Measurements from ENCODE around the gene ERBIN. TPM values are rescaled to one million over a fixed set of nuclear protein-coding genes. Genes with fewer than 3 reads are reported as not detected.

ERBIN gene
- total RNA-seq, 2 donors from 2014 or later, result 17.8 to 52.7 TPM

DNA sequence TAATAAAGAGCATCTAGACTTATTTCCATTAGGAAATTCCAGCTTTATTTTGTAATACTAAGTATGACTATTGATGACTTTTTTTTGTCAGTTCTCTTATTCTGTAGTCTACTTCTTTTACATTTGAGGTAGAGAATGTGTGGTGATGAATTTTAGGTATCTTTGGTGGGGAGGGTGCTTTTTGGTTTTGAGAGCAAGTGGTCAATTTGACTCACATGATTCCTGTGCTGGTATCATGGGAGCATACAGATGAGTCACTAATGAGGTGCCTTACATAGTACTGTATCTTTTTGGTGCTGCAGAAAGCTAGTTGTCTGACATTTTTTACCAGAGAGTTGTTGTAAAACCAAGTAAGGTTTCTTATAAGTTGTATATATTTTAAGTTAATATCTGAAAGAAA is 35.3 kb downstream of the ERBIN start:
- Histone ChIP-seq H3K27me3 (no peaks in the 10 kb centered on the region), H3K27ac (no peak overlapping the region), H3K9me3 (no peaks in the 10 kb centered on the region), H3K4me3 (no peak overlapping the region), H3K36me3 (replicated peaks in 1 of 2; ENCODE audit: insufficient read depth in 1 of 2, low read depth in 2 of 2) (no peaks in the 10 kb centered on the region), H3K4me1 (peaks cover 28% of the 10 kb centered on the region)
- ATAC-seq, result no peak
- intact Hi-C loops (cut with DNase I), result no loop called here
- no peak for DNase-seq
- TF ChIP-seq POLR2A (IDR thresholded peaks at IDR 0.05), result no peak
- TF ChIP-seq, protein P1, sequence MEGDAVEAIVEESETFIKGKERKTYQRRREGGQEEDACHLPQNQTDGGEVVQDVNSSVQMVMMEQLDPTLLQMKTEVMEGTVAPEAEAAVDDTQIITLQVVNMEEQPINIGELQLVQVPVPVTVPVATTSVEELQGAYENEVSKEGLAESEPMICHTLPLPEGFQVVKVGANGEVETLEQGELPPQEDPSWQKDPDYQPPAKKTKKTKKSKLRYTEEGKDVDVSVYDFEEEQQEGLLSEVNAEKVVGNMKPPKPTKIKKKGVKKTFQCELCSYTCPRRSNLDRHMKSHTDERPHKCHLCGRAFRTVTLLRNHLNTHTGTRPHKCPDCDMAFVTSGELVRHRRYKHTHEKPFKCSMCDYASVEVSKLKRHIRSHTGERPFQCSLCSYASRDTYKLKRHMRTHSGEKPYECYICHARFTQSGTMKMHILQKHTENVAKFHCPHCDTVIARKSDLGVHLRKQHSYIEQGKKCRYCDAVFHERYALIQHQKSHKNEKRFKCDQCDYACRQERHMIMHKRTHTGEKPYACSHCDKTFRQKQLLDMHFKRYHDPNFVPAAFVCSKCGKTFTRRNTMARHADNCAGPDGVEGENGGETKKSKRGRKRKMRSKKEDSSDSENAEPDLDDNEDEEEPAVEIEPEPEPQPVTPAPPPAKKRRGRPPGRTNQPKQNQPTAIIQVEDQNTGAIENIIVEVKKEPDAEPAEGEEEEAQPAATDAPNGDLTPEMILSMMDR (IDR thresholded peaks at IDR 0.05), result no peak

DNA sequence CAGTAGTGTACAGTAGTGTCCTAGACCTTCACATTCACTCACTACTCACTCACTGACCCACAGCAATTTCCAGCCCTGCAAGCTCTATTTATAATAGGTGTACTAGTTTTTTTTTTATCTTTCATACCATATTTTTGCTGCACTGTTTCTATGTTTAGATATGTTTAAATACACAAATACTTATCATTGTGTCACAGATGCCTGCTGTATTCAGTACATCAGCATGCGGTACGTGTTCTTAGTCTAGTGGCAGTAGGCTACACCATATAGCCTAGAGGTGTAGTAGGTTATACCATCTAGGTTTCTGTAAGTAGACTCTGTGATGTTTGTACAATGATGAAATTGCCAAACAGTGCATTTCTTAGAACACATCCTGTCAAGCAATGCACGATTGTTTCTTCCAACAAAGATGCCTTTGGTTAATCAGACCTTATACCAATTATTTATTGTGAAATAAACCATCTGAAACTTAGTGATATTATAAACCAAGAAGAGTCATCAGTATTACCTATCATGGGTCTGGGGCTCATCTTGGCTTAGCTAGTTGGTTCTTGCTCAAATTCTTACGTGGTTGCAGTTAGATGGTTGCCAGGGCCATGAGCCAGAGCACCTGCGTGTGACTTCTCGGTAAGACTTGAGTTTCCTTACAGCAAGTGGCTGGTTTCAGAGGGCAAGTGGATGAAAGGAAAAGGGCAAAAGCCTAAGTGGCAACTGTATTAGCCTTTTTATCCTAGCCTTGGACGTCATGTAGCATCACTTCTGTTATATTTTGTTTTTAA is 41.1 kb downstream of the ERBIN start:
- TF ChIP-seq POLR2A (IDR thresholded peaks at IDR 0.05), result no peak
- TF ChIP-seq, protein P1 (IDR thresholded peaks at IDR 0.05), result no peak
- H3K4me1 ChIP-seq, result peaks cover 39% of the 10 kb centered on the region
- no peak overlapping the region for H3K27ac ChIP-seq
- DNase-seq, result peak in 1 of 4 donors; percentile 17
- no peaks in the 10 kb centered on the region for H3K36me3 ChIP-seq (replicated peaks in 1 of 2; ENCODE audit: insufficient read depth in 1 of 2, low read depth in 2 of 2)
- H3K27me3 ChIP-seq, result no peaks in the 10 kb centered on the region
- WGBS, 2 donors, result 68 to 72% methylated on average over 7 of the region's 7 CpGs
- ATAC-seq, result no peak
- no peak overlapping the region for H3K4me3 ChIP-seq
- H3K9me3 ChIP-seq, result no peaks in the 10 kb centered on the region
- intact Hi-C loops (cut with DNase I), result no loop called here

DNA sequence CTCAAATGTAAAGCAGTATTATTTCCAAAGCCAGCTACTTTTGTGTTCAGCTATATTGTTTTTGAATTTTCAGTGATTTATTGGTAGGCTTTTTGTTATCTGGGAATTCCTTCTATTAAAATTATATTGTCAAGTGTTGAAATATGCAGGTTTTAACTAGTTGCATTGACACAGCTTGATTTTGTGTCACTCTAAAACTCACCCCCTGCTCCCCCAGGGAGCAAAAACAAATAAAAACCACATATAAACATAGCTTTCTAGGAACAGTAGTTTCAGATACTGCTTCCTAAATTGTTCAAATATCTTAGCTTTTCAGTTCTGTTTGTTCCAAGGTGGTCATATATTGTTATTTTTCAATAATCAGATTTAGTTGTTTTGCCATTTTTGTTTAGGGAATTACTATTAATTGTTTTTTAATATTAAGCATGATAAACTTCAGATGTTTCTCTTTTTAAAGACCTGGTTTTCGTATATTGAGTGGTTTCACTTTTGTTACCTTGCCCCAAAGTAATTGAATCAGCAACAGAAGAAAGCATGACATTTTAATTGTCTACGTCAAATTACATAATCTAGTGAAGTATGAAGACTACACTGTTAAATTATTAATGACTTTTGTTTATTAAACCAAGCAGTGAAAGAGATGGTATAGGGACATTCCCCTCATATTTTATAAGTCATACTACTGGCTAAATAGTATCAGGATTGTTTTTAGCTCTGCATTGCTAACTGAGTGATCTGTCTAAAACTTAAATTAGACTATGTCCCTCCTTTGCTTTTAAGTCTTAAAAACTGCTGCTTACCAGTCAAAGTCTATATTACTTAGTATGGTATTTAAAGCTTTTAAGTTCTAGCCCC is 43.4 kb downstream of the ERBIN start:
- DNase-seq, result no peak
- WGBS, 2 donors, result 45 to 52% methylated on average over 2 of the region's 2 CpGs
- intact Hi-C loops (cut with DNase I), result no loop called here
- Histone ChIP-seq H3K4me3 (no peak overlapping the region), H3K4me1 (peaks cover 34% of the 10 kb centered on the region), H3K27ac (no peak overlapping the region), H3K9me3 (no peaks in the 10 kb centered on the region), H3K27me3 (no peaks in the 10 kb centered on the region), H3K36me3 (replicated peaks in 1 of 2; ENCODE audit: insufficient read depth in 1 of 2, low read depth in 2 of 2) (no peaks in the 10 kb centered on the region)
- ATAC-seq, result no peak
- TF ChIP-seq POLR2A (IDR thresholded peaks at IDR 0.05), result no peak
- TF ChIP-seq, protein P1 (IDR thresholded peaks at IDR 0.05), result no peak

DNA sequence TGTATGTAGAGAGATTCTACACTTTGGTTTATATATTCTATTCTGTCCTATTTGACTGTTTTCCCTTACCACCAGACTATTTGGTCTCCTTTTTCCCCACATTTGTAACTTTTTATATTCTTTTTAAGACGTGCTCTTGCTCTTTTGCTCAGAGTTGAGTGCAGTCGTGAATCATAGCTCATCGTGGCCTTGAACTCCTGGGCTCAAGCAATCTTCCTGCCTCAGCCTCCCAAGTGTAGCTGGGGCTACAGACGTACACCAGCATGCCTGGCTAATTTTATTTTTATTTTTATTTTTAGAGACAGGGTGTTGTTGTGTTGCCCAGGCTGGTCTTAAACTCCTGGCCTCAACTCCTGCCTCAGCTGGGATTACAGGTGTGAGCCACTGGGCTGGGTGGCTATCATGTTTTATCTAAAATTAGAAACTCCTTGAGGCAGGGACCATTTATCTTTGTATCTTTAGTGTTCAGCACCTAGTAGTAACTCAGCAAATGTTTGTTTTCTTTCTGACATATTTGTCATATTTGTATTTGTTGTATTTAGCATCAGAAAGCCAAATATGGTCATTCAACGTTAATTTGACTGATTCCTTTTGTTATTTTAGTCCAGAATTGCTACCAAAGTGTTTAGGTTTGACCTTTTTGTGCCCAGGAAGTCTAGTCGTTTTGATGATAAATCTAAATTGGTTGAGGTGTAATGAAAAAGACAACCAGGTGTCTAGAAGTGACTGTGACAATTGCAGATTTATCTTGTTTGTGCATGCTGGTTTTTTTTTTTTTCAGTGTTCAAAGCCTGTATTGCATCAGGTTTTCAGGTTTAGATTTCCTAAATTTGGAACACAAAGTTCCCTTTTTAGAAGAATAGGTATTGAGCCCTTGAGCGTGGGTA is 44.3 kb downstream of the ERBIN start:
- no peaks in the 10 kb centered on the region for H3K27me3 ChIP-seq
- no peak overlapping the region for H3K27ac ChIP-seq
- intact Hi-C loops (cut with DNase I), result no loop called here
- no peak overlapping the region for H3K4me3 ChIP-seq
- no peak for DNase-seq
- 57% methylated on average over 7 of the region's 7 CpGs for whole genome bisulfite sequencing, 2 donors
- no peak for ATAC-seq
- peaks cover 27% of the 10 kb centered on the region for H3K4me1 ChIP-seq
- no peaks in the 10 kb centered on the region for H3K9me3 ChIP-seq
- H3K36me3 ChIP-seq (replicated peaks in 1 of 2; ENCODE audit: insufficient read depth in 1 of 2, low read depth in 2 of 2), result no peaks in the 10 kb centered on the region
- TF ChIP-seq, protein P1 (IDR thresholded peaks at IDR 0.05), result no peak
- TF ChIP-seq POLR2A (IDR thresholded peaks at IDR 0.05), result no peak
